ENCODE data around the gene KIN.

- TF ChIP-seq CTCF (IDR thresholded peaks at IDR 0.05): no peak
- TF ChIP-seq POLR2A (IDR thresholded peaks at IDR 0.05): no peak
- TF ChIP-seq EP300 (IDR thresholded peaks at IDR 0.05): no peak
These were observed 79.0 kb downstream of the KIN start for GRCh38 chr10:7708832-7709231.

Data from ovary (tissue), 3 donors.